Fibroblast of lung (primary cell): ENCODE results near the gene TRAF7. TPM values are rescaled to one million over a fixed set of nuclear protein-coding genes. Genes with fewer than 3 reads are reported as not detected.
"Not testable (repeated sequence)": the region's sequence is repeated elsewhere in the genome, so short reads cannot be mapped to it uniquely, and the experiment has no call there.

Source experiments
- DNase-seq, 2 donors: peaks; one replicate each; pipeline versions ENCODE4 v3.0.0 to v3.0.0-alpha.2; 2010; ENCODE audit warnings: low read depth in 2 of 2
- H2AFZ ChIP-seq: 2 replicates; pipeline ENCODE4 v1.5.1; 2012; ENCODE audit warnings: low read length, control low read depth, inconsistent platforms
- H3K27ac ChIP-seq: 2 replicates; pipeline ENCODE4 v1.5.1; 2011; ENCODE audit warnings: low read length, control low read depth; ENCODE audit not compliant: insufficient read depth
- H3K27me3 ChIP-seq: 2 replicates; pipeline ENCODE4 v1.5.1; 2011; ENCODE audit warnings: mild to moderate bottlenecking, low read length; ENCODE audit not compliant: control insufficient read depth, insufficient read depth
- H3K36me3 ChIP-seq: 2 replicates; pipeline ENCODE4 v1.5.1; 2011; ENCODE audit warnings: low read length; ENCODE audit not compliant: control insufficient read depth, insufficient read depth
- H3K4me1 ChIP-seq: 2 replicates; pipeline ENCODE4 v1.5.1; 2011; ENCODE audit warnings: low read length; ENCODE audit not compliant: control insufficient read depth, insufficient read depth; ENCODE audit errors: extremely low read depth
- H3K4me2 ChIP-seq: 2 replicates; pipeline ENCODE4 v1.5.1; 2011; ENCODE audit warnings: low read length, control low read depth; ENCODE audit not compliant: insufficient read depth; ENCODE audit errors: extremely low read depth
- H3K4me3 ChIP-seq, 4 experiments: fragments of 200-600 bp in 1 of 4; sonication (generic) in 1 of 4; replicated peaks in 1 of 4; 2 replicates each; pipeline ENCODE4 v1.5.1; 2011 to 2016; ENCODE audit warnings: low read length in 4 of 4, low read depth in 3 of 4, mild to moderate bottlenecking in 3 of 4, control low read depth in 2 of 4, inconsistent platforms in 1 of 4, mixed read lengths in 1 of 4; ENCODE audit not compliant: insufficient read depth in 1 of 4; ENCODE audit errors: control extremely low read depth in 1 of 4
- H3K79me2 ChIP-seq: 2 replicates; pipeline ENCODE4 v1.5.1; 2012; ENCODE audit warnings: mild to moderate bottlenecking, low read length, inconsistent platforms; ENCODE audit not compliant: control insufficient read depth, insufficient read depth
- H3K9ac ChIP-seq: 2 replicates; pipeline ENCODE4 v1.5.1; 2011; ENCODE audit warnings: mild to moderate bottlenecking, low read length, control low read depth; ENCODE audit not compliant: insufficient read depth
- H3K9me3 ChIP-seq: 2 replicates; pipeline ENCODE4 v1.5.1; 2012; ENCODE audit warnings: low read depth, low read length; ENCODE audit not compliant: control insufficient read depth, insufficient read depth
- H4K20me1 ChIP-seq: 2 replicates; pipeline ENCODE4 v1.5.1; 2011; ENCODE audit warnings: low read length; ENCODE audit not compliant: control insufficient read depth, insufficient read depth; ENCODE audit errors: extremely low read depth
- CTCF ChIP-seq, 2 donors: IDR thresholded peaks in 1 of 2; conservative IDR thresholded peaks in 1 of 2; 1 replicate in 1 of 2; 2 replicates in 1 of 2; pipeline ENCODE4 v1.5.1; 2011 to 2012; ENCODE audit warnings: low read length in 2 of 2, control low read depth in 1 of 2, inconsistent platforms in 1 of 2, low read depth in 1 of 2, mild to moderate bottlenecking in 1 of 2
- EZH2 ChIP-seq: IDR thresholded peaks from 2 replicates; pipeline ENCODE4 v1.5.1; 2012; ENCODE audit warnings: low read length, control low read depth, mild to moderate bottlenecking; ENCODE audit errors: missing control alignments
- polyA plus RNA-seq, 2 donors: library from polyadenylated mRNA; depleted of rRNA in 1 of 2; stranded (reverse) in 1 of 2; unstranded in 1 of 2; fragments of >200 nt; gene quantifications; 2 replicates each; pipeline ENCODE4 v1.2.1, GENCODE V29; 2011 to 2012; ENCODE audit warnings: missing spikeins in 1 of 2
- total RNA-seq: library from RNA; depleted of rRNA; stranded (reverse); fragments of >200 nt; gene quantifications from 2 replicates; pipeline ENCODE4 v1.2.1, GENCODE V29; 2014

The TRAF7 gene
- total and polyA plus RNA-seq, 2 donors (not counting 1 experiment from before 2014, with no cell fraction given), result 38.7 to 60.3 TPM

- H3K9me3 ChIP-seq, result no peaks in the 10 kb centered on the region
- H3K79me2 ChIP-seq, result no peaks in the 10 kb centered on the region
- no peak overlapping the region for H3K9ac ChIP-seq
- no peak overlapping the region for H3K4me3 ChIP-seq
- TF ChIP-seq CTCF (conservative IDR thresholded peaks at IDR 0.05 in 1 of 2, IDR thresholded peaks at IDR 0.05 in 1 of 2; ENCODE audit: low read depth in 1 of 2, low read length in 2 of 2), result no peak
- no peak for TF ChIP-seq EZH2
- no peak overlapping the region for H3K4me2 ChIP-seq
- no peaks in the 10 kb centered on the region for H4K20me1 ChIP-seq
- no peak for DNase-seq
- no peak overlapping the region for H3K27ac ChIP-seq
- no peak overlapping the region for H2AFZ ChIP-seq
- H3K27me3 ChIP-seq, result peaks cover 41% of the 10 kb centered on the region
- H3K36me3 ChIP-seq, result no peaks in the 10 kb centered on the region
- no peaks in the 10 kb centered on the region for H3K4me1 ChIP-seq
Observed at GRCh38 chr16:2199621-2200139, 44.1 kb downstream of the TRAF7 start.

GRCh38 chr16:2200313-2200712, 44.7 kb downstream of the TRAF7 start:
- Histone ChIP-seq H3K9me3 (no peaks in the 10 kb centered on the region), H3K4me2 (no peak overlapping the region), H4K20me1 (no peaks in the 10 kb centered on the region), H2AFZ (no peak overlapping the region), H3K27me3 (peaks cover 35% of the 10 kb centered on the region), H3K9ac (no peak overlapping the region), H3K4me1 (no peaks in the 10 kb centered on the region), H3K36me3 (no peaks in the 10 kb centered on the region), H3K4me3 (no peak overlapping the region), H3K27ac (no peak overlapping the region), H3K79me2 (no peaks in the 10 kb centered on the region)
- no peak for TF ChIP-seq EZH2
- no peak for TF ChIP-seq CTCF (conservative IDR thresholded peaks at IDR 0.05 in 1 of 2, IDR thresholded peaks at IDR 0.05 in 1 of 2; ENCODE audit: low read depth in 1 of 2, low read length in 2 of 2)
- DNase-seq, result no peak

GRCh38 chr16:2203119-2203688, 47.6 kb downstream of the TRAF7 start:
- not testable (repeated sequence) for H3K79me2 ChIP-seq, H3K27ac ChIP-seq, H2AFZ ChIP-seq, H3K4me2 ChIP-seq, H3K9me3 ChIP-seq, DNase-seq, H3K4me1 ChIP-seq, H3K9ac ChIP-seq, H4K20me1 ChIP-seq, H3K4me3 ChIP-seq
- H3K36me3 ChIP-seq, result peaks cover 12% of the 10 kb centered on the region
- peaks cover 18% of the 10 kb centered on the region for H3K27me3 ChIP-seq
